ENCODE results near the gene EVPL. TPM values are rescaled to one million over a fixed set of nuclear protein-coding genes. Genes with fewer than 3 reads are reported as not detected.
A peak's percentile ranks its signal among the peaks of the same experiment; 100 is the strongest.

Gene EVPL
- total RNA-seq, 4 donors from 2014 or later = 14.8 to 33.4 (median 23.3) TPM

DNA sequence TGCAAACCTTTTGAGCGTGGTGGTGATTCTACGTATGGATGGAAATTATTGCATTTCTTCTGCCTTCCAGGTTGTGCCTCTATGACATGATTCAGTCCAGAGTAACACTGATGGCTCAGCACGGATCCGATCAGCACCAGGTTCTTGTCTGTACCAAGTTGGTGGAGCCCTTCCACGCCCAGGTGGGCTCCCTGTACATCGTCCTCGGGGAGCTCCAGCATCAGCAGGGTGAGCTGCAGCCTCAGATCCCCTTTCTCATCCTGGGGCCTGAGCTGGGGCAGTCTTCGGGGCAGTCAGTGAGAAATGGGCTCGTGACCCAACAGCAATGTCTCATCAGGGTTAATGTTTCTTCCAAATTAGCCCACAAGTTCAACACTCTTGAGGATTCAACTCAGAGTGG is 35.7 kb downstream of the EVPL start:
- Histone ChIP-seq H3K4me3 (replicated peaks in 1 of 3) (no peak overlapping the region), H3K9me3 (no peaks in the 10 kb centered on the region), H3K27me3 (no peaks in the 10 kb centered on the region), H3K36me3 (peaks cover 0 to 4% of the 10 kb centered on the region in 2 donors), H3K4me1 (no peaks in the 10 kb centered on the region), H3K27ac (no peak overlapping the region)
- TF ChIP-seq, protein P1, sequence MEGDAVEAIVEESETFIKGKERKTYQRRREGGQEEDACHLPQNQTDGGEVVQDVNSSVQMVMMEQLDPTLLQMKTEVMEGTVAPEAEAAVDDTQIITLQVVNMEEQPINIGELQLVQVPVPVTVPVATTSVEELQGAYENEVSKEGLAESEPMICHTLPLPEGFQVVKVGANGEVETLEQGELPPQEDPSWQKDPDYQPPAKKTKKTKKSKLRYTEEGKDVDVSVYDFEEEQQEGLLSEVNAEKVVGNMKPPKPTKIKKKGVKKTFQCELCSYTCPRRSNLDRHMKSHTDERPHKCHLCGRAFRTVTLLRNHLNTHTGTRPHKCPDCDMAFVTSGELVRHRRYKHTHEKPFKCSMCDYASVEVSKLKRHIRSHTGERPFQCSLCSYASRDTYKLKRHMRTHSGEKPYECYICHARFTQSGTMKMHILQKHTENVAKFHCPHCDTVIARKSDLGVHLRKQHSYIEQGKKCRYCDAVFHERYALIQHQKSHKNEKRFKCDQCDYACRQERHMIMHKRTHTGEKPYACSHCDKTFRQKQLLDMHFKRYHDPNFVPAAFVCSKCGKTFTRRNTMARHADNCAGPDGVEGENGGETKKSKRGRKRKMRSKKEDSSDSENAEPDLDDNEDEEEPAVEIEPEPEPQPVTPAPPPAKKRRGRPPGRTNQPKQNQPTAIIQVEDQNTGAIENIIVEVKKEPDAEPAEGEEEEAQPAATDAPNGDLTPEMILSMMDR (IDR thresholded peaks at IDR 0.05) = no peak
- TF ChIP-seq POLR2A (IDR thresholded peaks at IDR 0.05) = no peak
- no peak for DNase-seq
- intact Hi-C loops (cut with DNase I) = no loop called here
- 94 to 97% methylated on average over 7 to 9 of the region's 9 CpGs for WGBS, 2 donors

DNA sequence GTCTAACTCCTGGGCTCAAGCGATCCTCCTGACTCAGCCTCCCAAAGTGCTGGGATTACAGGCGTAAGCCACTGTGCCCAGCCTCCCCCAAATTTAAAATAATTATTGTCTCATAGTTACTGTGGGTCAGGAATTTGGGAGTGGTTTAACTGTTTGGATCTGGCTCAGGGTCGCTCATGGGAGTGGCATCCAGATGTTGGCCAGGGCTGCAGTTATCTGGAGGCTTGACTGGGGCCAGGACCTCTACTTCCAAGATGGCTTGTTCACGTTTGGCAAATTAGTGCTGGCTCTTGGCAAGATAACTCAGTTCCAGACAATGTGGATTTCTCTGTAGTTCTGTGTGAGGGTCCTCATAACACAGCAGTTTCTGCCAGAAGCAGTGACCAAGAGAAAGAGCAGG is 40.1 kb downstream of the EVPL start:
- TF ChIP-seq POLR2A (IDR thresholded peaks at IDR 0.05) = no peak
- TF ChIP-seq, protein P1 (IDR thresholded peaks at IDR 0.05) = no peak
- peaks cover 0 to 4% of the 10 kb centered on the region in 2 donors for H3K36me3 ChIP-seq
- no peak for DNase-seq
- H3K9me3 ChIP-seq = no peaks in the 10 kb centered on the region
- intact Hi-C loops (cut with DNase I) = no loop called here
- H3K27ac ChIP-seq = no peak overlapping the region
- peaks cover 0 to 5% of the 10 kb centered on the region in 2 donors for H3K4me1 ChIP-seq
- no peaks in the 10 kb centered on the region for H3K27me3 ChIP-seq
- H3K4me3 ChIP-seq (replicated peaks in 1 of 3) = no peak overlapping the region
- WGBS, 2 donors = 93 to 94% methylated on average over 4 of the region's 4 CpGs

DNA sequence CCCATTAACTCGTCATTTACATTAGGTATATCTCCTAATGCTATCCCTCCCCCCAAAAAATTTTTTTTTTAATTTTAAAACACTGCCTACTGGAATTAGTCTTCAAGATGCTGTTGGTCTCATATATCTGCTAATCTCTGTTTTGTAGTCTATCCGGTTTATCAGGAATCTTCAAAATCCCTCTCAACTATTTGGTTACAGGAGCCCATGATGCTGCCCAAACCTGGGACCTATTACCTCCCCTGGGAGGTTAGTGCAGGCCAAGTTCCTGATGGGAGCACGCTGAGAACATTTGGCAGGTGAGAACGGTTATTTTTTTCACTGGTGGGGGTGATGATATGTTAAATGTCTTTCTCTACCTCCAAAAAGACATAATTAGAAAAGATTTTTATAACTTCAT is 41.1 kb downstream of the EVPL start:
- intact Hi-C loops (cut with DNase I) = no loop called here
- H3K4me3 ChIP-seq (replicated peaks in 1 of 3) = no peak overlapping the region
- 94 to 98% methylated on average over 4 of the region's 4 CpGs for WGBS, 2 donors
- H3K27me3 ChIP-seq = no peaks in the 10 kb centered on the region
- peaks cover 0 to 5% of the 10 kb centered on the region in 2 donors for H3K4me1 ChIP-seq
- no peak for DNase-seq
- no peak for TF ChIP-seq POLR2A (IDR thresholded peaks at IDR 0.05)
- TF ChIP-seq, protein P1 (IDR thresholded peaks at IDR 0.05) = no peak
- no peaks in the 10 kb centered on the region for H3K36me3 ChIP-seq
- no peak overlapping the region for H3K27ac ChIP-seq
- H3K9me3 ChIP-seq = no peaks in the 10 kb centered on the region

DNA sequence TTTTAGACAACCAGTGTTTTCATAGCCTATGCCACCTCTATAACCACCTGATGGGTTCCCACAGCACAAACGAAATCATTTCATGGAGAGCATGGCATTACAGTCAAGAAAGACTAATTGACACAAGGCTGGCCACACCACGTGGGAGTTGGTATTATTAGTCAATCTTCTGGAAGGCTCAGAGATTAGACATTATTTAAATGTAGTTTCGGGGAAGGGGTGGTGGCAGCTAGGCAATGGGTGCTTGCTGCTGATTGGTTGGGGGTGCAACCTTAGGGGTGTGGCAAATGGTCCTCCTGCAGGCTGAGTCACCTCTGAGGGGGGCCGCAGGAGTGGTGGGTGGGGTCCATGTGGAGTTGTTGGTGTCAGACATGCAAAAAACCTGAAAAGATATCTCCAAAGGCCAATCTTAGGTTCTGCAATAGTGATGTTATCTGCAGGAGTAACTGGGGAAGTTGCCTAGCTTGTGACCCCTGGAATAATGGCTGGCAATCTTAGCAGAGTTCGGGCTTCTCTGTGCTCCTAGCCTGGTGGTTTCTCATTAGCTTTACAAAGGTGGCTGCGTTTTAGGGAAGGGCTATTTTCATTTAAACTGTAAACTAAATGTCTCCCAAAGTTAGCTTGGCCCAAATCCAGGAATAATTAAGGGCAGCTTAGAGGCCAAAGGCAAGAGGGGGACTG is 43.5 kb downstream of the EVPL start:
- intact Hi-C loops (cut with DNase I) = loop anchor here (5.0 kb wide), 1 partner anchor 41 kb away; the partner anchor contains the start of gene FBF1
- Histone ChIP-seq H3K27me3 (no peaks in the 10 kb centered on the region), H3K27ac (no peak overlapping the region), H3K4me3 (replicated peaks in 1 of 3) (no peak overlapping the region), H3K36me3 (no peaks in the 10 kb centered on the region), H3K4me1 (peaks cover 6 to 11% of the 10 kb centered on the region in 2 donors), H3K9me3 (no peaks in the 10 kb centered on the region)
- DNase-seq = no peak
- 62 to 79% methylated on average over 6 of the region's 6 CpGs for WGBS, 2 donors
- TF ChIP-seq POLR2A (IDR thresholded peaks at IDR 0.05) = no peak
- TF ChIP-seq, protein P1 (IDR thresholded peaks at IDR 0.05) = no peak

DNA sequence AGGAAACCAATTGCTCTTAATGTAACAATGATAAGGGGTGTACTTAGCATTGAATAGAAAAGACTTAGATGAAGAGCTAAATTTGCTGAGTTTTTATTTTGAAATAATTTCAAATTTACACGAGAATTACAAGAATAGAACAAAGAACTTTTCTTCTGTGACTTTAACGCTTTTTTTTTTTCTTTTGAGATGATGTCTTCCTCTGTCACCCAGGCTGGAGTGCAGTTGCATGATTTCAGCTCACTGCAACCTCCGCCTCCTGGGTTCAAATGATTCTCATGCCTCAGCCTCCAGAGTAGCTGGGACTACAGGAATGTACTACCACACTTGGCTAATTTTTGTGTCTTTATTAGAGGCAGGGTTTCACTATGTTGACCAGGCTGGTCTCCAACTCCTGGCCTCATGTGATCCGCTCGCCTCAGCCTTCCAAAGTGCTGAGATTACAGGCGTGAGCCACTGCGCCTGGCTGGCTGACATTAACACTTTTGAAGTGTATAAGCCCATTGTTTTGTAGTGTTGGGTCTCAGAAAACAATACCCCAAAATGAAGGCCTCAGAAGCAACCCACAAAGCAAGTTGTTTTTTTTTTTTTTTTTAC is 46.0 kb downstream of the EVPL start:
- no peaks in the 10 kb centered on the region for H3K9me3 ChIP-seq
- WGBS, 2 donors = 88 to 91% methylated on average over 7 of the region's 7 CpGs
- no peaks in the 10 kb centered on the region for H3K27me3 ChIP-seq
- H3K4me1 ChIP-seq = peaks cover 26 to 27% of the 10 kb centered on the region in 2 donors
- no peaks in the 10 kb centered on the region for H3K36me3 ChIP-seq
- peak overlapping the region in 1 of 3 donors; percentile 31 for H3K27ac ChIP-seq
- intact Hi-C loops (cut with DNase I) = loop anchor here (5.0 kb wide), 1 partner anchor 39 kb away; the partner anchor contains the start of gene FBF1
- no peak for DNase-seq
- no peak for TF ChIP-seq POLR2A (IDR thresholded peaks at IDR 0.05)
- TF ChIP-seq, protein P1 (IDR thresholded peaks at IDR 0.05) = no peak
- no peak overlapping the region for H3K4me3 ChIP-seq (replicated peaks in 1 of 3)

Measured in thyroid gland (tissue), 4 donors.